Sigmoid colon (tissue), 4 donors: ENCODE measurements around the gene RNF39.

Source experiments
- CTCF ChIP-seq, 4 experiments: fragments of 450-650 bp in 3 of 4; fragments of 200-600 bp in 1 of 4; IDR thresholded peaks; one replicate each; pipeline ENCODE4 v1.5.1; 2016 to 2019; ENCODE audit warnings: antibody characterized with exemption in 4 of 4, mild to moderate bottlenecking in 3 of 4, moderate library complexity in 2 of 4
- EP300 ChIP-seq, 4 donors: sonication (generic); formaldehyde crosslinking; IDR thresholded peaks; one replicate each; pipeline ENCODE4 v1.6.1; 2017; ENCODE audit warnings: antibody characterized with exemption in 4 of 4
- POLR2A ChIP-seq, 2 donors: fragments of 450-650 bp; IDR thresholded peaks; one replicate each; pipeline ENCODE4 v1.6.1; 2016; ENCODE audit warnings: antibody characterized with exemption in 2 of 2, mild to moderate bottlenecking in 2 of 2, moderate library complexity in 2 of 2
- POLR2AphosphoS5 ChIP-seq, 4 donors: sonication (generic); formaldehyde crosslinking; IDR thresholded peaks; one replicate each; pipeline ENCODE4 v1.6.1; 2017; ENCODE audit warnings: antibody characterized with exemption in 4 of 4

- no peak for TF ChIP-seq POLR2AphosphoS5 (IDR thresholded peaks at IDR 0.05)
- no peak for TF ChIP-seq CTCF (IDR thresholded peaks at IDR 0.05)
- TF ChIP-seq POLR2A (IDR thresholded peaks at IDR 0.05): no peak
- TF ChIP-seq EP300 (IDR thresholded peaks at IDR 0.05): no peak
These were observed at the start of gene RNF39 for GRCh38 chr6:30075094-30075789.
